IMR-90 (cell line): ENCODE data around the gene PDE11A. TPM values are rescaled to one million over a fixed set of nuclear protein-coding genes. Genes with fewer than 3 reads are reported as not detected.

Source experiments
- ATAC-seq: fragments of 200-7000 bp; cut with Tn5 transposase; 2 replicates; pipeline ENCODE4 v1.9.1; 2020; ENCODE audit warnings: low read depth, mild to moderate bottlenecking, moderate library complexity
- BruUV-seq: library from RNA; stranded (reverse); fragments of 400-500 nt; replicated peaks from 2 replicates; lab custom pipeline; 2021; lab: Mats Ljungman, UMichigan
- CTCF ChIA-PET: fragments of 300-600 bp; formaldehyde crosslinking; extraction: SDS; loops from one replicate; lab custom pipeline; 2021; ENCODE audit warnings: antibody characterized with exemption; lab: Yijun Ruan, JAX
- POLR2A ChIA-PET: fragments of 300-600 bp; sonication (Branson Sonifier 250); formaldehyde crosslinking; loops from one replicate; lab custom pipeline; 2022; ENCODE audit warnings: antibody characterized with exemption; ENCODE audit not compliant: unreplicated experiment; lab: Charles Lee
- DNase-seq: peaks from one replicate; pipeline ENCODE4 v3.0.0; 2013
- H2AFZ ChIP-seq: replicated peaks from 2 replicates; pipeline ENCODE3; 2013; ENCODE audit warnings: low read length, mild to moderate bottlenecking; ENCODE audit not compliant: poor library complexity
- H2AK5ac ChIP-seq: 2 replicates; pipeline ENCODE4 v1.6.1; 2013; ENCODE audit warnings: low read depth, low read length, inconsistent platforms
- H2AK9ac ChIP-seq: replicated peaks from 2 replicates; pipeline ENCODE3; 2013; ENCODE audit warnings: mild to moderate bottlenecking, low read depth, low read length, moderate library complexity; ENCODE audit not compliant: poor library complexity
- H2BK120ac ChIP-seq: 2 replicates; pipeline ENCODE4 v1.6.1; 2013; ENCODE audit warnings: low read depth, low read length, inconsistent platforms
- H2BK15ac ChIP-seq: 3 replicates; pipeline ENCODE4 v1.6.1; 2013; ENCODE audit warnings: low read depth, low read length, inconsistent platforms
- H2BK20ac ChIP-seq: 2 replicates; pipeline ENCODE4 v1.6.1; 2013; ENCODE audit warnings: low read depth, mild to moderate bottlenecking, inconsistent platforms, low read length, moderate library complexity
- H2BK5ac ChIP-seq: 2 replicates; pipeline ENCODE4 v1.6.1; 2013; ENCODE audit warnings: mild to moderate bottlenecking, low read depth, low read length, inconsistent platforms; ENCODE audit not compliant: poor library complexity, severe bottlenecking
- H3K14ac ChIP-seq: replicated peaks from 2 replicates; pipeline ENCODE4 v1.6.1; 2013; ENCODE audit warnings: low read depth, low read length, inconsistent platforms
- H3K18ac ChIP-seq: 2 replicates; pipeline ENCODE4 v1.6.1; 2013; ENCODE audit warnings: low read depth, low read length, control low read depth
- H3K23ac ChIP-seq: 2 replicates; pipeline ENCODE4 v1.6.1; 2013; ENCODE audit warnings: low read depth, low read length, inconsistent platforms
- H3K27ac ChIP-seq: 2 replicates; pipeline ENCODE4 v1.5.1; 2013; ENCODE audit warnings: mild to moderate bottlenecking, control low read depth, low read length; ENCODE audit not compliant: insufficient read depth
- H3K27me3 ChIP-seq: 2 replicates; pipeline ENCODE4 v1.6.1; 2013; ENCODE audit warnings: low read length; ENCODE audit not compliant: control insufficient read depth, insufficient read depth
- H3K36me3 ChIP-seq: 2 replicates; pipeline ENCODE4 v1.6.1; 2013; ENCODE audit warnings: low read length, mixed read lengths; ENCODE audit not compliant: control insufficient read depth, insufficient read depth
- H3K4ac ChIP-seq: 2 replicates; pipeline ENCODE4 v1.6.1; 2013; ENCODE audit warnings: low read depth, low read length, inconsistent platforms
- H3K4me1 ChIP-seq: 2 replicates; pipeline ENCODE4 v1.6.1; 2013; ENCODE audit warnings: low read length, mixed read lengths; ENCODE audit not compliant: control insufficient read depth, insufficient read depth
- H3K4me2 ChIP-seq: 2 replicates; pipeline ENCODE4 v1.6.1; 2013; ENCODE audit warnings: low read depth, mild to moderate bottlenecking, control low read depth, low read length, moderate library complexity
- H3K4me3 ChIP-seq: 2 replicates; pipeline ENCODE4 v1.5.1; 2013; ENCODE audit warnings: low read depth, mild to moderate bottlenecking, control low read depth, low read length, moderate library complexity; ENCODE audit not compliant: insufficient read depth
- H3K56ac ChIP-seq: 2 replicates; pipeline ENCODE4 v1.6.1; 2013; ENCODE audit warnings: low read length, inconsistent platforms; ENCODE audit not compliant: insufficient read depth; ENCODE audit errors: extremely low read depth
- H3K79me1 ChIP-seq, 2 experiments: 2 replicates each; pipeline ENCODE4 v1.6.1; 2013; ENCODE audit warnings: low read length in 2 of 2, inconsistent platforms in 1 of 2, low read depth in 1 of 2
- H3K9ac ChIP-seq: 2 replicates; pipeline ENCODE4 v1.6.1; 2013; ENCODE audit warnings: low read depth, low read length, control low read depth
- H3K9me1 ChIP-seq: 2 replicates; pipeline ENCODE4 v1.6.1; 2013; ENCODE audit warnings: low read length, inconsistent platforms; ENCODE audit not compliant: insufficient read depth
- H3K9me3 ChIP-seq: 2 replicates; pipeline ENCODE4 v1.6.1; 2013; ENCODE audit warnings: low read length; ENCODE audit not compliant: control insufficient read depth, insufficient read depth
- H4K20me1 ChIP-seq: 2 replicates; pipeline ENCODE4 v1.6.1; 2013; ENCODE audit warnings: low read length, inconsistent platforms; ENCODE audit not compliant: insufficient read depth
- H4K5ac ChIP-seq: 2 replicates; pipeline ENCODE4 v1.6.1; 2013; ENCODE audit warnings: mild to moderate bottlenecking, low read depth, low read length, control low read depth
- H4K8ac ChIP-seq, 2 experiments: 2 replicates each; pipeline ENCODE4 v1.6.1; 2013; ENCODE audit warnings: low read depth in 2 of 2, low read length in 2 of 2, control low read depth in 1 of 2, inconsistent platforms in 1 of 2
- H4K91ac ChIP-seq: 2 replicates; pipeline ENCODE4 v1.6.1; 2013; ENCODE audit warnings: low read depth, low read length, inconsistent platforms; ENCODE audit not compliant: insufficient read depth
- MAFK ChIP-seq: IDR thresholded peaks from 2 replicates; pipeline ENCODE4 v1.6.1; 2012; ENCODE audit warnings: low read depth, low read length, improper control_type of control experiment
- RAD21 ChIP-seq: IDR thresholded peaks from 2 replicates; pipeline ENCODE4 v1.6.1; 2012; ENCODE audit warnings: low read length, improper control_type of control experiment
- RCOR1 ChIP-seq: IDR thresholded peaks from 2 replicates; pipeline ENCODE4 v1.6.1; 2012; ENCODE audit warnings: mild to moderate bottlenecking, low read length, improper control_type of control experiment; ENCODE audit not compliant: insufficient replicate concordance
- WGBS, 2 experiments: methylation state at CpG; one replicate each; pipeline versions ENCODE4 v1.1.5 to v1.1.7; 2013; ENCODE audit warnings: missing lambda C conversion rate in 2 of 2; ENCODE audit not compliant: insufficient read length in 1 of 2; ENCODE audit errors: extremely low coverage in 2 of 2; 5-methylcytosine and 5-hydroxymethylcytosine counted together
- dilution Hi-C: fragments of 300-500 bp; cut with HindIII; formaldehyde crosslinking; loops from one replicate; pipeline ENCODE4 v1.14.3; 2018; ENCODE audit warnings: low sequenced_read_pairs; ENCODE audit not compliant: unreplicated experiment
- in situ Hi-C: fragments of 300-500 bp; cut with MboI; formaldehyde crosslinking; loops from 3 replicates; pipeline ENCODE4 v1.14.3; 2019; ENCODE audit warnings: low sequenced_read_pairs, inconsistent platforms, mixed read lengths
- intact Hi-C: fragments of 100-400 bp; cut with micrococcal nuclease; formaldehyde crosslinking; loops from 2 replicates; pipeline ENCODE4 v1.10.0; 2022
- polyA plus RNA-seq, 3 experiments: library from polyadenylated mRNA; depleted of rRNA; stranded (reverse); fragments of >200 nt; gene quantifications; 2 replicates each; pipeline ENCODE4 v1.2.3, GENCODE V29; 2012; ENCODE audit warnings: low replicate concordance in 1 of 3
- total RNA-seq: library from RNA; depleted of rRNA; stranded (reverse); fragments of >200 nt; gene quantifications from 2 replicates; pipeline ENCODE4 v1.2.3, GENCODE V29; 2012
- TF ChIP-seq, protein P1 (sequence below): fragments of 150-350 bp; IDR thresholded peaks from 2 replicates; pipeline ENCODE4 v1.6.1; 2016; ENCODE audit warnings: low read depth, mild to moderate bottlenecking, low read length, moderate library complexity, borderline replicate concordance

PDE11A gene
- total and polyA plus RNA-seq, 2 of the 4 experiments (the other 2 are of a cell fraction): 0.21 to 0.72 TPM

- H3K4me1 ChIP-seq: no peaks in the 10 kb centered on the region
- no peak overlapping the region for H2BK20ac ChIP-seq
- H2AFZ ChIP-seq: no peak overlapping the region
- H3K9ac ChIP-seq: no peak overlapping the region
- ChIA-PET POLR2A (no interaction called here), CTCF (interaction anchor here (0.8 kb wide), 1 partner anchor 12 kb away, joined by 3 read pairs; no protein-coding TSS in a partner anchor)
- no peak overlapping the region for H3K27ac ChIP-seq
- dilution Hi-C loops: no loop called here
- H3K79me1 ChIP-seq: no peaks in the 10 kb centered on the region
- H3K36me3 ChIP-seq: peaks cover 7% of the 10 kb centered on the region
- H4K91ac ChIP-seq: no peak overlapping the region
- no peak overlapping the region for H3K4ac ChIP-seq
- H3K14ac ChIP-seq: no peak overlapping the region
- H3K23ac ChIP-seq: no peak overlapping the region
- no peak overlapping the region for H3K4me3 ChIP-seq
- 78% methylated on average over 2 of the region's 3 CpGs; no CpG with 5 or more reads in 1 of the 2 experiments for WGBS, 2 experiments
- no peak overlapping the region for H3K18ac ChIP-seq
- in situ Hi-C loops: no loop called here
- H4K20me1 ChIP-seq: no peaks in the 10 kb centered on the region
- no peak overlapping the region for H2AK9ac ChIP-seq
- H2AK5ac ChIP-seq: no peak overlapping the region
- ATAC-seq (no peak), DNase-seq (no peak)
- H2BK120ac ChIP-seq: no peak overlapping the region
- TF ChIP-seq RAD21: no peak
- TF ChIP-seq RCOR1: no peak
- TF ChIP-seq, protein P1, sequence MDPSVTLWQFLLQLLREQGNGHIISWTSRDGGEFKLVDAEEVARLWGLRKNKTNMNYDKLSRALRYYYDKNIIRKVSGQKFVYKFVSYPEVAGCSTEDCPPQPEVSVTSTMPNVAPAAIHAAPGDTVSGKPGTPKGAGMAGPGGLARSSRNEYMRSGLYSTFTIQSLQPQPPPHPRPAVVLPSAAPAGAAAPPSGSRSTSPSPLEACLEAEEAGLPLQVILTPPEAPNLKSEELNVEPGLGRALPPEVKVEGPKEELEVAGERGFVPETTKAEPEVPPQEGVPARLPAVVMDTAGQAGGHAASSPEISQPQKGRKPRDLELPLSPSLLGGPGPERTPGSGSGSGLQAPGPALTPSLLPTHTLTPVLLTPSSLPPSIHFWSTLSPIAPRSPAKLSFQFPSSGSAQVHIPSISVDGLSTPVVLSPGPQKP: no peak
- TF ChIP-seq MAFK: peak; percentile 54
- intact Hi-C loops: loop anchor here (10.0 kb wide), 1 partner anchor 795 kb away; no protein-coding TSS in a partner anchor
- H4K8ac ChIP-seq: no peak overlapping the region
- H2BK5ac ChIP-seq: no peak overlapping the region
- BruUV-seq: no TSS peak
- no peak overlapping the region for H2BK15ac ChIP-seq
- H3K27me3 ChIP-seq: no peaks in the 10 kb centered on the region
- H4K5ac ChIP-seq: no peak overlapping the region
- H3K9me3 ChIP-seq: no peaks in the 10 kb centered on the region
- no peak overlapping the region for H3K56ac ChIP-seq
- no peaks in the 10 kb centered on the region for H3K9me1 ChIP-seq
- H3K4me2 ChIP-seq: no peak overlapping the region
Measured at GRCh38 chr2:178119179-178119922, 46.8 kb upstream of the PDE11A start.
